Retinal pigment epithelial cell (primary cell): ENCODE data around the gene NEGR1.

ENCODE experiments used
- DNase-seq: peaks from one replicate; pipeline ENCODE4 v3.0.0-alpha.2; 2010; ENCODE audit warnings: low read depth
- H3K4me3 ChIP-seq: 2 replicates; pipeline ENCODE4 v1.5.1; 2011; ENCODE audit warnings: mild to moderate bottlenecking, low read length, control low read depth, moderate library complexity
- CTCF ChIP-seq: conservative IDR thresholded peaks from 2 replicates; pipeline ENCODE4 v1.5.1; 2011; ENCODE audit warnings: low read depth, low read length, control low read depth, inconsistent platforms

NEGR1 gene

GRCh38 chr1:71930511-71930910, 351.8 kb downstream of the NEGR1 start:
- no peak for DNase-seq
- TF ChIP-seq CTCF = no peak
- no peak overlapping the region for H3K4me3 ChIP-seq

- no peak overlapping the region for H3K4me3 ChIP-seq
- peak; percentile 7 for TF ChIP-seq CTCF
- no peak for DNase-seq
Measured at GRCh38 chr1:71921935-71922559, 360.3 kb downstream of the NEGR1 start.

GRCh38 chr1:71921204-71921603, 361.1 kb downstream of the NEGR1 start:
- DNase-seq = no peak
- H3K4me3 ChIP-seq = no peak overlapping the region
- no peak for TF ChIP-seq CTCF

- TF ChIP-seq CTCF = no peak
- no peak for DNase-seq
- H3K4me3 ChIP-seq = no peak overlapping the region
Measured at GRCh38 chr1:71920556-71920955, 361.8 kb downstream of the NEGR1 start.

- no peak for TF ChIP-seq CTCF
- DNase-seq = no peak
- no peak overlapping the region for H3K4me3 ChIP-seq
Measured at GRCh38 chr1:71919811-71920509, 362.4 kb downstream of the NEGR1 start.

- no peak for TF ChIP-seq CTCF
- no peak overlapping the region for H3K4me3 ChIP-seq
- no peak for DNase-seq
Measured at GRCh38 chr1:71918630-71919029, 363.7 kb downstream of the NEGR1 start.

GRCh38 chr1:71916894-71917293, 365.4 kb downstream of the NEGR1 start:
- H3K4me3 ChIP-seq = no peak overlapping the region
- TF ChIP-seq CTCF = no peak
- no peak for DNase-seq
